ENCODE results near the gene RHBDD2.
A peak's percentile ranks its signal among the peaks of the same experiment; 100 is the strongest.
"Not testable (repeated sequence)": the region's sequence is repeated elsewhere in the genome, so short reads cannot be mapped to it uniquely, and the experiment has no call there.

Gene RHBDD2

DNA sequence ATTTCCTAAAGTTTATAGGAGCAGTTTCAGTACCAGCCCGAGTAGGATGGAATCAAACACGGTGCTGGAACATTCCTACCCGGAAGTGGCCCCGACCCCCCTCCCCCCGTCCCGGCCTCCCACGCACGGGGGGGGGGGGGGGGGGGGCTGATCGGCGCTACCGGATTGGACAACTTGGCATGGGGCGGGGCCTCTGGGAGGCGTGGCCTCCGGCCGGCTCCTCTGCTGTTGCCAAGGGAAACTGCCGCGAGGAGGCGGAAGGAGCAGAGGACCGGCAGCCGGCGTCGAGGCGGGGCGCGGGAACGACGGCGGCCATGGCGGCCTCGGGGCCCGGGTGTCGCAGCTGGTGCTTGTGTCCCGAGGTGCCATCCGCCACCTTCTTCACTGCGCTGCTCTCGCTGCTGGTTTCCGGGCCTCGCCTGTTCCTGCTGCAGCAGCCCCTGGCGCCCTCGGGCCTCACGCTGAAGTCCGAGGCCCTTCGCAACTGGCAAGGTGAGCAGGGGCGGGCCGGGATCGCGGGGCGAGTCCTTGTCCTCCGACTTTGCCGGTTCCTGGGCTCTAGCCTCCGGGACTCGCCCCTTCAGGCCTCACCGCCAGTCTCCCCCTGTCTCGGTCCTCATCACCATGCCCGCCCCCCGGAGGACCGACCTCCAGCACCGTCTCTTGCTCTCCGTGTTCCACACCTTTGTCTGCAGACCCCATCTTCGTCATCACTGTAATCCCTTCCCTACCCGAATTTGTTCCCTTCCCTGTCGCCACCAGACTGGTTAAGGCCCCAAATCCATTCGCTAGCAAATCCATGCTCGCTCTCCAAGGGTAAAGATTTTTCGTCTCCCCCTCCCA, at the start of gene RHBDD2:
Gene RHBDD2 (plus strand): TSS at position 266 of the 843 bp plus-strand sequence. CDS start 49 bp downstream, at position 315.
- DNase-seq (ENCODE audit: low read depth): peak; percentile 96

DNA sequence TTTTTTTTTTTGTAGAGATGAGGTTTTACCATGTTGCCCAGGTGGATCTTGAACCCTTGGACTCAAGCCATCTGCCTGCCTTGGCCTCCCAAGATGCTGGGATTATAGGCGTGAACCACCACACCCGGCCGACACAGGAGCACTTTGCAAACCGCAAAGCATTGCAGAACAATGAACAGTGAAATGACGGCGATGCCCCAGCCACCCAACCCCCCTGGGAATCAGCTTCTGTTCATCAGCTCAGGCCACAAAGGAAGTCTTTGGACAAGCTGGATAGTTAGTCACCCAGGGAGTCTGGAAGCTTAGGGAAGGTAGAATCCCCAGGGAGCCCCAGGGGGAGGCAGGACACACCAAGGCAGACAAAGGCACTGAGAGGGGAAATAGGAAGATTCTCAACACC, 49.2 kb upstream of the RHBDD2 start:
- DNase-seq (ENCODE audit: low read depth): not testable (repeated sequence)

DNA sequence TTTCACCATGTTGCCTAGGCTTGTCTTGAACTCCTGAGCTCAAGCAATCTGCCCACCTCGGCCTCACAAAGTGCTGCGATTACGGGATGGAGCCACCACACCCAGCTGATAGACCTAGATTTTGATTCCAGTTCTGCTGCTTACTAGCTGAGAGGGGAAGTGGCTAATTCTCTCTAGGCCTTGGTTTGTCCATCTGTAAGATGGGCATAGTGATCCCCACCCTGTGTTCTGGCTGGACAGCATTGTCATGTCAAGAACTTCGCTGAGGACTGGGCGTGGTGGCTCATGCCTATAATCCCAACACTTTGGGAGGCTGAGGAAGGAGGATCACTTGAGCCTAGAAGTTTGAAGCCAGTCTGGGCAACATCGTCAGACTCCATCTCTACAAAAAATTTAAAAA, 47.9 kb upstream of the RHBDD2 start:
- no peak for DNase-seq (ENCODE audit: low read depth)

DNA sequence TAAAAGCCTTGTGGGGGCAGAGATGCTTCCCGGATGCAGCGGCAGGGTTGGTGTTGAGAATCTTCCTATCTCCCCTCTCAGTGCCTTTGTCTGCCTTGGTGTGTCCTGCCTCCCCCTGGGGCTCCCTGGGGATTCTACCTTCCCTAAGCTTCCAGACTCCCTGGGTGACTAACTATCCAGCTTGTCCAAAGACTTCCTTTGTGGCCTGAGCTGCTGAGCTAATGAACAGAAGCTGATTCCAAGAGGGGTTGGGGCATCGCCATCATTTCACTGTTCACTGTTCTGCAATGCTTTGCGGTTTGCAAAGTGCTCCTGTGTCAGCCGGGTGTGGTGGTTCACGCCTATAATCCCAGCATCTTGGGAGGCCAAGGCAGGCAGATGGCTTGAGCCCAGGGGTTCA, 45.2 kb upstream of the RHBDD2 start:
- DNase-seq (ENCODE audit: low read depth): not testable (repeated sequence)

DNA sequence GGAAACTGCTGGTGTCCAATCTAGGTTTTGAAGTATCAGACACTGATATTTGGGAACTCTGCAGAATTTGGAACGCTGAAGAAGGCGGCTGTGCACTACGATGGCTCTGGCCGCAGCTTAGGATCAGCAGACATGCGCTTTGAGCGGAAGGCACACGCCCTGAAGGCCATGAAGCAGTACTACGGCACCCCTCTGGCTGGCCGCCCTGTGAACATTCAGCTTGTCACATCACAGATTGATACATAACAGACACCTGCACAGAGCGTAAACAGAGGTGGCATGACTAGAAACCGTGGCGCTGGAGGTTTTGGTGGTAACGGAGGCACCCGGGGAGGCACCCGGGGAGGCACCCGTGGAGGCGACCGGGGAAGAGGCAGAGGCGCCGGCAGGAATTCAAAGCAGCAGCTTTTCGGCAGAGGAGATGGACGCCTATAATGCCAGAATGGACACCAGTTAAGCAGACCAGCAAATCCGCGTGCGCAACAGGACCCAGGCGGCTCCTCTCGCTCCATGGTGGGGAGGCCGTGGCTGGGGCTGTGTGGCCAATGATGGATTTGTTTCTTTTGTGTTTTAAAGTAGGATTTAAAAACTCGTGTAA, 43.0 kb upstream of the RHBDD2 start:
- DNase-seq (ENCODE audit: low read depth): no peak

DNA sequence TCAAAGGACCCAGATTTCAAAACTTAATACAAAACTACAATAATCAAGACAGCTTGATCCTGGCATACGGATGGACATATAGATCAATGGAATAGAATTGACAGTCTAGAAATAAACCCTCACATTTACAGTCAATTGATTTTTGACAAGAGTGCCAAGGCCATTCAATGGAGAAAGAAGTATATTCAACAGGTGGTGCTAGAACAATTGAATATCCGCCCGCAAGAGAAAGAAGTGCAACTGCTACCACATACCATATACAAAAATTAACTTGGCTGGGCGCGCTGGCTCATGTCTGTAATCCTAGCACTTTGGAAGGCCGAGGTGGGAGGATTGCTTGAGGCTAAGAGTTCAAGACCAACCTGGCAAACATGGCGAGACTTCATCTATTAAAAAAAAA, 42.0 kb upstream of the RHBDD2 start:
- DNase-seq (ENCODE audit: low read depth): no peak

DNA sequence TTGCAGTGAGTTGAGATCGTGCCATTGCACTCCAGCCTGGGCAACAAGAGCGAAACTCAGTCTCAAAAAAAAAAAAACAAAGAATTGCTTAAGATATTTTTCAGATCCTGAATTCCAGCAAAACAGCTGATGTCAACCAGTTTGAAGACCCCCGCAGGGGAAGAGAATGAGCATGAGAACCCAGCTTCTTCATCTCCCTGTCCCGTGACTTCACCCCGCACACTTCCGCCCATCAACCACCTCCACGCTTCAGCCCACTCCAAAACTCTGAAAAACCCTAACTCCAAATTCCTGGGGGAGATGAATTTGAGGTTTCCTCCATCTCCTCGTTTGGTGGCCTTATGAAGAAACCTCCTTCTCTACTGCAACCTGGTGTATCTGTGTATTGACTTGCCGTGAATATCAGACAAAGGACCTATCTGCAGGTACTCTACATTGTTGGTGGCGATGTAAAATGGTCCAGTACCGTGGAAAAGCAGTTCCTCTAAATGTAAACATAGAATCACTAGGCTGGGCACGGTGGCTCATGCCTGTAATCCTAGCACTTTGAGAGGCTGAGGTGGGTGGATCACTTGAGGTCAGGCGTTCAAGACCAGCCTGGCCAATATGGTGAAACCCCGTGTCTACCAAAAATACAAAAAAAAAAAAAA, 40.4 kb upstream of the RHBDD2 start:
- not testable (repeated sequence) for DNase-seq (ENCODE audit: low read depth)

DNA sequence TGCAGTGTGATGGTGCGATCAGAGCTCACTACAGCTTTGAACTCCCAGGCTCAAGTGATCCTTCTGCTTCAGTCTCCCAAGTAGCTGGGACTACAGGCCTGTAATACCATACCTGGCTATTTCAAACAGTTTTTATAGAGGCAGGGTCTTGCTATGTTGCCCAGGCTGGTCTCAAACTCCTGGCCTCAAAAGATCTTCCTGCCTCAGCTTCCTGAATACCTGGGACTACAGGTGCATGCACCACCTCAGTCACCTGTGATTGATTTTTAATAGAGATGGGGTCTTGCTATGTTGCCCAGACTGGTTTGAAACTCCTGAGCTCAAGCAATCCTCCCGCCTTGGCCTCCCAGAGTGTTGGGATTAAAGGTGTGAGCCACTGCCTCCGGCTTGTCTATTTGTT, 38.8 kb upstream of the RHBDD2 start:
- no peak for DNase-seq (ENCODE audit: low read depth)

DNA sequence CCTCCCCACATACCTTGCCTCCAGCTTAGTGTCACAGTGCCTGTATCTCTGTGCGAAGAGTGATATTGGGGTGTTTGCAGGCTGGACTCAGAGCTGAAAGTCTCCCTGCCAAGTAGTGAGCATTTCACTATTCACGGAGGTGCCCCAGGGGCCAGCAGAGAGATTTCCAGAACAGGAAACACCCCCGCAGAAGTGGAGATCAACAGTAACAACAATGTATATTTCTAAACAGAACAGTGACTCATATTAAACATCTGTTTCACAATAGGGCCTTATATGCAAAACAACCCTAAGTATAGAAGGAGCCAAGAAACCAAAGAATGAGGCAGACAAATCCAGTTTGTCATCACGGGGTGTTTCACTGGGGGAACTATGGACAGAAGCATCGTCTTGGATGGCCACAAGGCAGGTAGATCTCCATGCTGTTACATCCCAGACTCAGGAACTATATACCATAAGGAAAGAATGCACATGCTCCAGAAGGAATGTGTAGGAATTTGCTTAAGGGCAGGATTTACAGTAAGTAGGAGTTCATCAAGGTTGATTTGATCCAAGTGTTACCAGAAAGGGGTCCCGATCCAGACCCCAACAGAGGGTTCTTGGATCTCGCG, 35.9 kb upstream of the RHBDD2 start:
- DNase-seq (ENCODE audit: low read depth): no peak

DNA sequence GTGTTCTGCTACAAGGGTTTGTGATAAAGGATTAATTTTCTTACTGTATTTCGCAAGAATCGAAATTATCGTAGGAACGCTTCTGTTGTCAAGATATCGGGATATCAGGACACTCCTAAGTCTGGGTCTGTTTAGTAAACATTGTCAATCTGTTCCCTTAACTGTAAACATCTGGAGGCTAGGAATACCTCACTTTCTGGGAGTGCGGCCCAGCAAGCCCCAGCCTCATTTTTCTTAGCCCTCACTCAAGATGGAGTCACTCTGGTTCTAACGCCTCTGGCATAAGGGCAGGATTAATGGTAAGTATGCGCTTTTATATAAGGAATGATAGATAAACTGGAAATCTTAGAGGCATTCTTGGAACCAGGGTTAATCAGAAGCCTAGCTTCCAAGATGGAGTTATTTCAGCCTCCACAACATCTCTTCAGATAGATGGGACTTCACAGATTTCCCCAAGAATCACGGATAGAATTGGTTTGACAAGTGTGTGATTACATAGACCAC, 35.2 kb upstream of the RHBDD2 start:
- no peak for DNase-seq (ENCODE audit: low read depth)

DNA sequence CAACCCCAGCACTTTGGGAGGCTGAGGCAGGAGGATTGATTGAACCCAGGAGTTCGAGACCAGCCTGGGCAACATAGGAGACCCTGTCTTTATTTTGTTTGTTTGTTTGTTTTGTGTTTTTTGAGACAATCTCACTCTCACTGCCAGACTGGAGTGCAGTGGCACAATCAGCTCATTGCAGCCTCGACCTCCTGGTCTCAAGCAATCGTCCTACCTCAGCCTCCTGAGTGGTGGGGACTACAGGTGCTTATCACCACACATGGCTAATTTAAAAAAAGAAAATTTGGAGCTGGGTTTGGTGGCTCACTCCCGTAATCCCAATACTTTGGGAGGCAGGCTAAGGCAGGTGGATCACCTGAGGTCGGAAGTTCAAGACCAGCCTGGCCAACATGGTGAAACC, 34.7 kb upstream of the RHBDD2 start:
- DNase-seq (ENCODE audit: low read depth): no peak

DNA sequence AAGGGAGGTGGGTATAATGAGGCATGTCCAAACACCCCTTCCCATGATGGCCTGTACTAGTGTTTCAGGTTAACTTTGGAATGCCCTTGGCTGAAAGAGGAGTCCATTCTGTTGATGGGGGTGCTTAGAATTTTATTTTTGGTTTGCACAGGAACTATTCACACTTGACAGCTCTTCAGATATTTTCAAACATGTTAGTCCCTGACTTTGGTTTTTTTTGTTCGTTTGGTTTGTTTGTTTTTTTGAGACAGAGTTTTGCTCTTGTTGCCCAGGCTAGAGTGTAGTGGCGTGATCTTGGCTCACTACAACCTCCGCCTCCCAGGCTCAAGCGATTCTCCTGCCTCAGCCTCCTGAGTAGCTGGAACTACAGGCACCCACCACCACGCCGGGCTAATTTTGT, 33.7 kb upstream of the RHBDD2 start:
- DNase-seq (ENCODE audit: low read depth): not testable (repeated sequence)

DNA sequence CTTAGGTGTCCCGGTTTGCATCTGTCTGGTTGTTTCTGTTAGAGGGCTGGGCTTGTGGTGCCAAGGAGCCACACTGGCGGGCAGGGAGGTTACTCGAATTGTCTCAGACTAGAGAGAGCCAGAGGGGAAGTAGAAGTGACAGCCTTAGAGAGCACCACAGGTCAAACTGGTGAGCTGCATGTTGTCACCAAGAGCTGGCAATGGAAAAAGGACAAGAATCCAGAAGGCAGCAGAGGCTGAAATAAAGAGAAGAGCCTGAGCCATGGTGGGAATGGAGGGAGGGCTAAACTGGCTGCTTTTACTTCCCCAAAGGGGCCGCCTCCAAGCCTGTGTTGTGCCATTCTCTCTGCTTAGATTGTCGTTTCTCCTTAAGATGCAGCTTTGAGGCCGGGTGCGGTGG, 31.1 kb upstream of the RHBDD2 start:
- DNase-seq (ENCODE audit: low read depth): no peak

DNA sequence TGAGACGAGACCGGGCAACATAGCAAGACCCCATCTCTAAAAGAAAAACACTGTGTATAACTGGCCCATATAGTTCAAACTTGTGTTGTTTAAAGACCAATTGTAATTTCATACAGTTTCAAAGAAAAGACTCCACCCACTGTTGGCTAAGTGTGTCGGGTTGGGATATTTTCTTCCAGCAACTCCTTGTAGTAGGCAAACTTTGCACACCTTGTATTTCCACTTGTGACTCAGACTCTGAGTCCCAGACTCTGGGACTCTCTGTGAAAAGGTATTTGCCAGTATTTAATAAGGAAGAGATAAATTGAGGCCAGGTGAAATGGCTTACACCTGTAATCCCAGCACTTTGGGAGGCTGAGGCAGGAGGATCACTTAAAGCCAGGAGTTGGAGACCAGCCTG, 29.3 kb upstream of the RHBDD2 start:
- DNase-seq (ENCODE audit: low read depth): no peak

DNA sequence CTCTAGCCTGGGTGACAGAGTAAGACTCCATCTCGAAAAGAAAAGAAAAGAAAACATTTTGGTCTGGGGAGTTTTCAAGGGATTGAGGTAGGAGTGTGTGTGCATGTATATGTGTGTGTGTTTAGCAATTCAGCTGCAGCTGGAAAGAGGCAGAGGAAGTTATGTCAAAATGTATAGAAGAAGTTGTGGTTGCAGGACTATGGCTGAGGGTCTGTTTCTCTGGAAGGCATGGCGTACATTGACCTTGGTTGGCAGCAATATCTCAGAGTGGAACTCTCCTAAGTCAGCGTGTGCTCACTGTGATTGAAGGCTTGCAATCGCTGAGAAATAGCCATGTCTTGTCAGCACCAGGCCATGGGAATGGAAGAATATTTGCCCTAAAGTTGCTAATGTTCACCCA, 28.6 kb upstream of the RHBDD2 start:
- no peak for DNase-seq (ENCODE audit: low read depth)

DNA sequence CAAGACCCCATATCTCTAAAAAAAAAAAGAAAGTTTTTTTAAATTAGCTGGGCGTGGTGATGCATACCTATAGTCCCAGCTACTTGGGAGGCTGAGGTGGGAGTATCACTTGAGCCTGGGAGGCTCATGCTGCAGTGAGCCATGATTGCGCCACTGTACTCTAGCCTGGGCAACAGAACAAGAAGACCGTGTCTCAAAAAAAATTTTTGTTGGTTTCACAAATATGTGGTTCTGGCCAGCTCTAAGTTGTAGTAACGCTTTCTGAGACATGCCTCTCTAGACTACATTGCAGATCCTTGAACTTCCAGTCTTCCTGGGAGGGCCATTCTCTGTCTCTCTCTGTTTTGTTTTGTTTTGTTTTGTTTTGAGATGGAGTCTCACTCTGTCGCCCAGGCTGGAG, 24.6 kb upstream of the RHBDD2 start:
- no peak for DNase-seq (ENCODE audit: low read depth)

DNA sequence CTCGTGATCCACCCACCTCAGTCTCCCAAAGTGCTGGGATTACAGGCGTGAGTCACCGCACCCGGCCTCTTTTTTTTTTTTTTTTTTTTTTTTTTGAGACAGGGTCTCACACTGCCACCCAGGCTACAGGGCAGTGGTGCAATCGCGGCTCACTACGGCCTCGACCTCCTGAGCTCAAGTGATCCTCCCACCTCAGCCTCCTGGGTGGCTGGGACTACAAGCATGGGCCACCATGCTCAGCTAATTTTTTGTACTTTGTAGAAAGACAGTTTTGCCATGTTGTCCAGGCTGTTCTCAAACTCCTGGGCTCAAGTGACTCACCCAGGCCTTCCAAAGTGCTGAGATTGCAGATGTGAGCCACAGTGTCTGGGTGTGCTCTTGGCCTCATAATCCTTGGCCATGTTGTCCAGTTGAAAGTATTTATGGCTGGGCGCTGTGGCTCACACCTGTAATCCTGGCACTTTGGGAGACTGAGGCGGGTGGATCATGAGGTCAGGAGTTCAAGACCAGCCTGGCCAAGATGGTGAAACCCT, 24.0 kb upstream of the RHBDD2 start:
- DNase-seq (ENCODE audit: low read depth): not testable (repeated sequence)

DNA sequence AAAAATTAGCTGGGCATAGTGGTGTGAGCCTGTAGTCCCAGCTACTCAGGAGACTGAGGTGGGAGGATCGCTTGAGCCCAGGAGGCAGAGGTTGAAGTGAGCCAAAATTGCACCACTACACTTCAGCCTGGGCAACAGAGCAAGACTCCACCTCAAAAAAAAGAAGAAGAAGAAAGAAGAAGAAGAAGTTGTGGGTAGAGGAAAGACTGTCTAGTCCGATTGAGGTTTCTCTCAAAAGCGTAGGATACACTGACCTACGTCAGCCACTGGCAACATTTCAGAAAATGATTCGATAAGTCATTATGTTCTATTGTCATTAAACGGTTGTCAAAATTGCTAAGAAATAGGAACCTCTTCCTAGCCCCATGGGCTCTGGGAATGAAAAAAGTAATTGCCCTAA, 22.3 kb upstream of the RHBDD2 start:
- DNase-seq (ENCODE audit: low read depth): no peak

DNA sequence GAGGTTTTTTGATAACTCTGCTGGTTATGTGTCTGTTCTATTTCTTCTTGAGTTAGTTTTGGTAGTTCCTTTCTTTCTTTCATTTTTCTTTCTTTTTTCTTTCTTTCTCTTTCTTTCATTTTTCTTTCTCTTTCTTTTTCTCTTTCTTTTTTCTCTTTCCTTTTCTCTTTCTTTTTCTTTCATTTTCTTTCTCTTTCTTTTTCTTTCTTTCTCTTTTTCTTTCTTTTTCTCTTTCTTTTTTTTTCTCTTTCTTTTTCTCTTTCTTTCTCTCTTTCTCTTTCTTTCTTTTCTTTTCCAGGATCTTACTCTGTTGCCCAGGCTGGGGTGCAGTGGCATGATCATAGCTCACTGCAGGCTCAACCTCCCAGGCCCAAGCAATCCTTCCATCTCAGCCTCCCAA, 20.4 kb upstream of the RHBDD2 start:
- no peak for DNase-seq (ENCODE audit: low read depth)

DNA sequence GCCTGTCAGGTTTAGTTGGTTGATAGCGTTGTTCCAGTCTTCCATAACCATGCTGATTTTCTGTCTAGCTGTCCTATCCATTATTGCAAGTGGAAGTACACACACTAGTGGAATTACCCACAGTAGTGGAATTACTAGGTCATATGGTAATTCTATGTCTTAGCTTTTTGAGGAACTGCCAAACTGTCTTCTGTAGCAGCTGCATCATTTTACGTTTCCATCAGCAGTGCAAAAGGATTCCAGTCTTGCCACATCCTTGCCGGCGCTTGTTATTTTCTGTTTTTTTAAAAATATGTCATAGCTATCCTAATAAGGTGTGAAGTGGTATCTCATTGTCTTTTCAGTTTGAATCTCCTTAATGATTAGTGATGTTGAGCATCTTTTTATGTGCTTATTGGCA, 17.2 kb upstream of the RHBDD2 start:
- DNase-seq (ENCODE audit: low read depth): no peak

DNA sequence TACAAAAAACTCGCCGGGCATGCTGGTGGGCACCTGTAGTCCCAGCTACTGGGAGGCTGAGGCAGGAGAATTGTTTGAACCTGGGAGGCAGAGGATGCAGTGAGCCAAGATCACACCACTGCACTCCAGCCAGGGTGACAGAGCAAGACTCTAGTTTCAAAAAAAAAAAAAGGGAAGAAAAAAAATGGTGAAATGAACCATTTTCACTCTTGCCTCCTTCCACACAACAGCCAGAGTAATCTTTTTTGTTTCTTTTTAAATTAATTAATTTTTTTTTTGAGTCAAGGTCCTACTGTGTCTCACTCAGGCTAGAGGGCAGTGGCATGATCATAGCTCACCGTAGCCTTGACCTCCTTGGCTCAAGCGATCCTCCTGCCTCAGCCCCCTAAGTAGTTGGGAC, 14.6 kb upstream of the RHBDD2 start:
- not testable (repeated sequence) for DNase-seq (ENCODE audit: low read depth)

DNA sequence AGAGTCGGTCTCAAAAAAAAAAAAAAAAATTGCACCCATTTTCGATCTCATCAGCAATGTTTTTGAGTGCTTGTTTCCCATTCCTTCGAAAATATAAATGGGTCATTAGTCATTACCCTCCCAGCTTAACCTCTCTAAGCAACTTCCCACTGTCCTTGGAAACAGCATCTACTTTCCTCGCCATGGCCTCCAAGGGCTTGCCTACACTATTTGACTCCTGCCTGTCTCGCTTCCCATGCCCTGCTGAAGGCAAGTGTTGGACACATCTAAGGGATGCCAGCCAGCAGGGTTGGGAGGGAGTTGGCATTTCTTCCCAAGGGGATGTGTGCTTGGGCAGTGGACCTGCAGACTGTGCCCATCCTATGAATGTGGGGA, 12.7 kb upstream of the RHBDD2 start:
- DNase-seq (ENCODE audit: low read depth): no peak
